Activated naive CD8-positive, alpha-beta T cell treated with anti-CD3 and anti-CD28 coated beads for 36 hours (primary cell): ENCODE data around the gene PSAPL1. TPM values are rescaled to one million over a fixed set of nuclear protein-coding genes. Genes with fewer than 3 reads are reported as not detected.

Source experiments
- DNase-seq: peaks from one replicate; pipeline ENCODE4 v3.0.0; 2021
- H3K27ac Mint-ChIP-seq: one replicate; pipeline ENCODE4 v1.8.0; 2022; ENCODE audit warnings: mild to moderate bottlenecking, moderate library complexity, mixed read lengths
- H3K27me3 Mint-ChIP-seq: one replicate; pipeline ENCODE4 v1.8.0; 2022; ENCODE audit warnings: mild to moderate bottlenecking, mixed read lengths
- H3K36me3 Mint-ChIP-seq: one replicate; pipeline ENCODE4 v1.8.0; 2021; ENCODE audit warnings: mild to moderate bottlenecking, mixed read lengths
- H3K4me1 Mint-ChIP-seq: one replicate; pipeline ENCODE4 v1.8.0; 2021; ENCODE audit warnings: mixed read lengths
- H3K4me3 Mint-ChIP-seq: one replicate; pipeline ENCODE4 v1.8.0; 2022; ENCODE audit warnings: mild to moderate bottlenecking, moderate library complexity, mixed read lengths
- H3K9me3 Mint-ChIP-seq: one replicate; pipeline ENCODE4 v1.8.0; 2022; ENCODE audit warnings: mixed read lengths
- total RNA-seq, 2 experiments: library from RNA; stranded (reverse); gene quantifications; one replicate each; pipeline ENCODE4 v1.2.3, GENCODE V29; 2021

The PSAPL1 gene
- total RNA-seq: not detected

- Mint-ChIP-seq H3K4me1 (no peaks in the 10 kb centered on the region), H3K9me3 (no peaks in the 10 kb centered on the region), H3K27me3 (no peaks in the 10 kb centered on the region), H3K27ac (no peak within 1 kb of the TSS), H3K36me3 (no peaks in the 10 kb centered on the region), H3K4me3 (no peak within 1 kb of the TSS)
- no peak for DNase-seq
Measured at GRCh38 chr4:7434766-7435150, at the start of gene PSAPL1. Gene PSAPL1 (minus strand): TSS chr4:7434930. CDS start chr4:7434879, 51 bp downstream.

- H3K27me3 Mint-ChIP-seq: no peaks in the 10 kb centered on the region
- no peaks in the 10 kb centered on the region for H3K36me3 Mint-ChIP-seq
- H3K9me3 Mint-ChIP-seq: no peaks in the 10 kb centered on the region
- DNase-seq: no peak
- no peaks in the 10 kb centered on the region for H3K4me1 Mint-ChIP-seq
- no peak overlapping the region for H3K27ac Mint-ChIP-seq
- H3K4me3 Mint-ChIP-seq: no peak overlapping the region
Measured at GRCh38 chr4:7481227-7481626, 46.5 kb upstream of the PSAPL1 start.

- Mint-ChIP-seq H3K9me3 (no peaks in the 10 kb centered on the region), H3K4me1 (no peaks in the 10 kb centered on the region), H3K36me3 (no peaks in the 10 kb centered on the region)
Measured at GRCh38 chr4:7480423-7480822, 45.7 kb upstream of the PSAPL1 start.

GRCh38 chr4:7478665-7479064 is 43.9 kb upstream of the PSAPL1 start:
- H3K27ac Mint-ChIP-seq: no peak overlapping the region
- DNase-seq: no peak
- no peaks in the 10 kb centered on the region for H3K4me1 Mint-ChIP-seq

More at GRCh38 chr4:7480423-7480822, 45.7 kb upstream of the PSAPL1 start:
- H3K27me3 Mint-ChIP-seq: no peaks in the 10 kb centered on the region
- no peak for DNase-seq
- no peak overlapping the region for H3K27ac Mint-ChIP-seq
- no peak overlapping the region for H3K4me3 Mint-ChIP-seq

GRCh38 chr4:7477695-7478094 is 43.0 kb upstream of the PSAPL1 start:
- H3K27me3 Mint-ChIP-seq: peaks cover 4% of the 10 kb centered on the region
- no peak overlapping the region for H3K4me3 Mint-ChIP-seq
- H3K4me1 Mint-ChIP-seq: no peaks in the 10 kb centered on the region
- H3K36me3 Mint-ChIP-seq: no peaks in the 10 kb centered on the region
- no peaks in the 10 kb centered on the region for H3K9me3 Mint-ChIP-seq
- H3K27ac Mint-ChIP-seq: no peak overlapping the region
- DNase-seq: no peak

More at GRCh38 chr4:7478665-7479064, 43.9 kb upstream of the PSAPL1 start:
- Mint-ChIP-seq H3K9me3 (no peaks in the 10 kb centered on the region), H3K4me3 (no peak overlapping the region), H3K27me3 (no peaks in the 10 kb centered on the region), H3K36me3 (no peaks in the 10 kb centered on the region)

- H3K27ac Mint-ChIP-seq: no peak overlapping the region
- H3K4me3 Mint-ChIP-seq: no peak overlapping the region
- H3K36me3 Mint-ChIP-seq: no peaks in the 10 kb centered on the region
Measured at GRCh38 chr4:7476820-7477219, 42.1 kb upstream of the PSAPL1 start.

GRCh38 chr4:7475207-7475606 is 40.5 kb upstream of the PSAPL1 start:
- no peak overlapping the region for H3K4me3 Mint-ChIP-seq
- peaks cover 10% of the 10 kb centered on the region for H3K27me3 Mint-ChIP-seq
- no peak for DNase-seq
- no peaks in the 10 kb centered on the region for H3K9me3 Mint-ChIP-seq
- H3K27ac Mint-ChIP-seq: no peak overlapping the region
- no peaks in the 10 kb centered on the region for H3K36me3 Mint-ChIP-seq
- no peaks in the 10 kb centered on the region for H3K4me1 Mint-ChIP-seq

More at GRCh38 chr4:7476820-7477219, 42.1 kb upstream of the PSAPL1 start:
- Mint-ChIP-seq H3K27me3 (peaks cover 10% of the 10 kb centered on the region), H3K4me1 (no peaks in the 10 kb centered on the region), H3K9me3 (no peaks in the 10 kb centered on the region)
- DNase-seq: no peak

- H3K4me3 Mint-ChIP-seq: no peak overlapping the region
- no peaks in the 10 kb centered on the region for H3K9me3 Mint-ChIP-seq
- no peaks in the 10 kb centered on the region for H3K36me3 Mint-ChIP-seq
- H3K27me3 Mint-ChIP-seq: peaks cover 10% of the 10 kb centered on the region
- no peaks in the 10 kb centered on the region for H3K4me1 Mint-ChIP-seq
- H3K27ac Mint-ChIP-seq: no peak overlapping the region
- DNase-seq: no peak
Measured at GRCh38 chr4:7474320-7474719, 39.6 kb upstream of the PSAPL1 start.

GRCh38 chr4:7473081-7473480 is 38.4 kb upstream of the PSAPL1 start:
- Mint-ChIP-seq H3K4me3 (no peak overlapping the region), H3K27me3 (peaks cover 10% of the 10 kb centered on the region), H3K4me1 (no peaks in the 10 kb centered on the region), H3K9me3 (no peaks in the 10 kb centered on the region), H3K36me3 (no peaks in the 10 kb centered on the region), H3K27ac (no peak overlapping the region)
- no peak for DNase-seq

GRCh38 chr4:7472442-7473013 is 37.8 kb upstream of the PSAPL1 start:
- no peak for DNase-seq
- Mint-ChIP-seq H3K36me3 (no peaks in the 10 kb centered on the region), H3K4me1 (no peaks in the 10 kb centered on the region), H3K27me3 (peaks cover 10% of the 10 kb centered on the region), H3K9me3 (no peaks in the 10 kb centered on the region), H3K27ac (no peak overlapping the region), H3K4me3 (no peak overlapping the region)

- Mint-ChIP-seq H3K4me1 (no peaks in the 10 kb centered on the region), H3K9me3 (no peaks in the 10 kb centered on the region), H3K4me3 (no peak overlapping the region), H3K27ac (no peak overlapping the region), H3K36me3 (no peaks in the 10 kb centered on the region), H3K27me3 (peaks cover 10% of the 10 kb centered on the region)
- no peak for DNase-seq
Measured at GRCh38 chr4:7470522-7471128, 35.9 kb upstream of the PSAPL1 start.

- H3K9me3 Mint-ChIP-seq: no peaks in the 10 kb centered on the region
- no peak for DNase-seq
- no peaks in the 10 kb centered on the region for H3K36me3 Mint-ChIP-seq
- peaks cover 10% of the 10 kb centered on the region for H3K27me3 Mint-ChIP-seq
- no peak overlapping the region for H3K27ac Mint-ChIP-seq
- H3K4me3 Mint-ChIP-seq: no peak overlapping the region
- H3K4me1 Mint-ChIP-seq: no peaks in the 10 kb centered on the region
Measured at GRCh38 chr4:7470111-7470510, 35.4 kb upstream of the PSAPL1 start.

GRCh38 chr4:7469023-7469422 is 34.3 kb upstream of the PSAPL1 start:
- no peak overlapping the region for H3K4me3 Mint-ChIP-seq
- H3K9me3 Mint-ChIP-seq: no peaks in the 10 kb centered on the region
- no peak overlapping the region for H3K27ac Mint-ChIP-seq
- DNase-seq: no peak
- H3K4me1 Mint-ChIP-seq: no peaks in the 10 kb centered on the region
- H3K27me3 Mint-ChIP-seq: peaks cover 10% of the 10 kb centered on the region
- no peaks in the 10 kb centered on the region for H3K36me3 Mint-ChIP-seq

GRCh38 chr4:7467471-7467870 is 32.7 kb upstream of the PSAPL1 start:
- Mint-ChIP-seq H3K4me3 (no peak overlapping the region), H3K27me3 (peaks cover 5% of the 10 kb centered on the region), H3K27ac (no peak overlapping the region), H3K4me1 (no peaks in the 10 kb centered on the region), H3K36me3 (no peaks in the 10 kb centered on the region), H3K9me3 (no peaks in the 10 kb centered on the region)
- DNase-seq: no peak

- H3K36me3 Mint-ChIP-seq: no peaks in the 10 kb centered on the region
- no peaks in the 10 kb centered on the region for H3K4me1 Mint-ChIP-seq
- H3K4me3 Mint-ChIP-seq: no peak overlapping the region
- no peaks in the 10 kb centered on the region for H3K9me3 Mint-ChIP-seq
- H3K27ac Mint-ChIP-seq: no peak overlapping the region
- H3K27me3 Mint-ChIP-seq: peaks cover 1% of the 10 kb centered on the region
- DNase-seq: no peak
Measured at GRCh38 chr4:7466904-7467303, 32.2 kb upstream of the PSAPL1 start.

GRCh38 chr4:7466215-7466614 is 31.5 kb upstream of the PSAPL1 start:
- no peaks in the 10 kb centered on the region for H3K4me1 Mint-ChIP-seq
- H3K4me3 Mint-ChIP-seq: no peak overlapping the region
- no peak overlapping the region for H3K27ac Mint-ChIP-seq
- no peaks in the 10 kb centered on the region for H3K9me3 Mint-ChIP-seq
- DNase-seq: no peak
- no peaks in the 10 kb centered on the region for H3K36me3 Mint-ChIP-seq
- H3K27me3 Mint-ChIP-seq: no peaks in the 10 kb centered on the region
